ENCODE measurements around the gene RPL18. TPM values are rescaled to one million over a fixed set of nuclear protein-coding genes. Genes with fewer than 3 reads are reported as not detected.

The RPL18 gene
- total RNA-seq, 1 experiment from 2014 or later = 1,503 TPM

- H3K4me1 ChIP-seq (ENCODE audit: insufficient read depth, low read length) = no peaks in the 10 kb centered on the region
- H4K20me1 ChIP-seq (ENCODE audit: low read length) = no peaks in the 10 kb centered on the region
- no peaks in the 10 kb centered on the region for H3K36me3 ChIP-seq (ENCODE audit: low read depth, low read length)
- H3K4me2 ChIP-seq (ENCODE audit: low read length) = no peak overlapping the region
- TF ChIP-seq CTCF (conservative IDR thresholded peaks at IDR 0.05; ENCODE audit: low read depth, low read length) (no peak), EZH2phosphoT487 (IDR thresholded peaks at IDR 0.05; ENCODE audit: borderline replicate concordance, low read length) (no peak), EZH2 (IDR thresholded peaks at IDR 0.05; ENCODE audit: low read length, unreplicated experiment) (no peak)
- no peak overlapping the region for H3K27ac ChIP-seq (ENCODE audit: low read length)
- no peak overlapping the region for H3K9ac ChIP-seq (ENCODE audit: low read length)
- BruUV-seq (replicated peaks) = no TSS peak
- H2AFZ ChIP-seq (ENCODE audit: low read length) = no peak overlapping the region
- no peaks in the 10 kb centered on the region for H3K27me3 ChIP-seq (ENCODE audit: low read length)
- no peaks in the 10 kb centered on the region for H3K9me2 ChIP-seq (replicated peaks; ENCODE audit: low read length)
- intact Hi-C loops (cut with micrococcal nuclease) = no loop called here
- no peaks in the 10 kb centered on the region for H3K9me3 ChIP-seq (ENCODE audit: low read length)
- ATAC-seq = no peak
- DNase-seq = no peak
- H3K79me2 ChIP-seq (ENCODE audit: low read length) = no peaks in the 10 kb centered on the region
- H3F3A ChIP-seq (ENCODE audit: low read length, unreplicated experiment) = no peaks in the 10 kb centered on the region
- CTCF ChIA-PET = no interaction called here
- POLR2A ChIA-PET (ENCODE audit: unreplicated experiment) = no interaction called here
- no peak overlapping the region for H3K4me3 ChIP-seq (ENCODE audit: low read length)
Observed at GRCh38 chr19:48603850-48604249, 15.1 kb downstream of the RPL18 start.

- TF ChIP-seq CTCF (conservative IDR thresholded peaks at IDR 0.05; ENCODE audit: low read depth, low read length) (no peak), EZH2 (IDR thresholded peaks at IDR 0.05; ENCODE audit: low read length, unreplicated experiment) (no peak), EZH2phosphoT487 (IDR thresholded peaks at IDR 0.05; ENCODE audit: borderline replicate concordance, low read length) (no peak)
- DNase-seq = no peak
- ATAC-seq = no peak
Observed at GRCh38 chr19:48603449-48603848, 15.5 kb downstream of the RPL18 start.

GRCh38 chr19:48603001-48603400 lies 16.0 kb downstream of the RPL18 start:
- POLR2A ChIA-PET (ENCODE audit: unreplicated experiment) = no interaction called here

More at GRCh38 chr19:48603449-48603848, 15.5 kb downstream of the RPL18 start:
- H3K9ac ChIP-seq (ENCODE audit: low read length) = no peak overlapping the region
- no peaks in the 10 kb centered on the region for H3K36me3 ChIP-seq (ENCODE audit: low read depth, low read length)
- H3K27me3 ChIP-seq (ENCODE audit: low read length) = no peaks in the 10 kb centered on the region
- no peak overlapping the region for H3K27ac ChIP-seq (ENCODE audit: low read length)
- intact Hi-C loops (cut with micrococcal nuclease) = no loop called here
- CTCF ChIA-PET = no interaction called here
- POLR2A ChIA-PET (ENCODE audit: unreplicated experiment) = no interaction called here
- H3K9me3 ChIP-seq (ENCODE audit: low read length) = no peaks in the 10 kb centered on the region
- no peak overlapping the region for H3K4me2 ChIP-seq (ENCODE audit: low read length)
- H4K20me1 ChIP-seq (ENCODE audit: low read length) = no peaks in the 10 kb centered on the region
- no peaks in the 10 kb centered on the region for H3K9me2 ChIP-seq (replicated peaks; ENCODE audit: low read length)
- no peaks in the 10 kb centered on the region for H3K4me1 ChIP-seq (ENCODE audit: insufficient read depth, low read length)
- H3K4me3 ChIP-seq (ENCODE audit: low read length) = no peak overlapping the region
- H3K79me2 ChIP-seq (ENCODE audit: low read length) = no peaks in the 10 kb centered on the region
- H2AFZ ChIP-seq (ENCODE audit: low read length) = no peak overlapping the region
- no TSS peak for BruUV-seq (replicated peaks)
- no peaks in the 10 kb centered on the region for H3F3A ChIP-seq (ENCODE audit: low read length, unreplicated experiment)

More at GRCh38 chr19:48603001-48603400, 16.0 kb downstream of the RPL18 start:
- Histone ChIP-seq H3K27me3 (ENCODE audit: low read length) (no peaks in the 10 kb centered on the region), H3K4me2 (ENCODE audit: low read length) (no peak overlapping the region), H2AFZ (ENCODE audit: low read length) (no peak overlapping the region), H3K9ac (ENCODE audit: low read length) (no peak overlapping the region), H3K27ac (ENCODE audit: low read length) (no peak overlapping the region), H3K79me2 (ENCODE audit: low read length) (no peaks in the 10 kb centered on the region), H3K9me3 (ENCODE audit: low read length) (no peaks in the 10 kb centered on the region), H3F3A (ENCODE audit: low read length, unreplicated experiment) (no peaks in the 10 kb centered on the region), H3K36me3 (ENCODE audit: low read depth, low read length) (no peaks in the 10 kb centered on the region), H3K9me2 (replicated peaks; ENCODE audit: low read length) (no peaks in the 10 kb centered on the region), H3K4me3 (ENCODE audit: low read length) (no peak overlapping the region), H3K4me1 (ENCODE audit: insufficient read depth, low read length) (no peaks in the 10 kb centered on the region), H4K20me1 (ENCODE audit: low read length) (no peaks in the 10 kb centered on the region)
- TF ChIP-seq EZH2 (IDR thresholded peaks at IDR 0.05; ENCODE audit: low read length, unreplicated experiment) (no peak), CTCF (conservative IDR thresholded peaks at IDR 0.05; ENCODE audit: low read depth, low read length) (no peak), EZH2phosphoT487 (IDR thresholded peaks at IDR 0.05; ENCODE audit: borderline replicate concordance, low read length) (no peak)
- no TSS peak for BruUV-seq (replicated peaks)
- intact Hi-C loops (cut with micrococcal nuclease) = no loop called here
- ATAC-seq (no peak), DNase-seq (no peak)
- CTCF ChIA-PET = no interaction called here
